HG03565 (cell line): ENCODE results near the gene VPS9D1.
A peak's percentile ranks its signal among the peaks of the same experiment; 100 is the strongest.
"Not testable (repeated sequence)": the region's sequence is repeated elsewhere in the genome, so short reads cannot be mapped to it uniquely, and the experiment has no call there.

ENCODE experiments used
- ATAC-seq: cut with Tn5 transposase; IDR thresholded peaks from one replicate; pipeline ENCODE4 v1.9.1; 2021; ENCODE audit warnings: mild to moderate bottlenecking, moderate library complexity; ENCODE audit not compliant: unreplicated experiment

VPS9D1 gene

GRCh38 chr16:89668790-89669158 lies 51.9 kb downstream of the VPS9D1 start:
- ATAC-seq, result no peak

GRCh38 chr16:89667633-89668032 lies 53.1 kb downstream of the VPS9D1 start:
- ATAC-seq, result no peak

- not testable (repeated sequence) for ATAC-seq
These were observed 53.7 kb downstream of the VPS9D1 start for GRCh38 chr16:89667000-89667399.

GRCh38 chr16:89664238-89664637 lies 56.5 kb downstream of the VPS9D1 start:
- not testable (repeated sequence) for ATAC-seq

- ATAC-seq, result no peak
These were observed 59.5 kb downstream of the VPS9D1 start for GRCh38 chr16:89661215-89661614.

- ATAC-seq, result no peak
These were observed 60.6 kb downstream of the VPS9D1 start for GRCh38 chr16:89660146-89660545.

GRCh38 chr16:89658221-89658879 lies 62.3 kb downstream of the VPS9D1 start:
- no peak for ATAC-seq

- ATAC-seq, result peak; percentile 91
These were observed 63.1 kb downstream of the VPS9D1 start, which contains the start of the genes CHMP1A and SPATA33 for GRCh38 chr16:89657442-89658220. TSS of gene CHMP1A (minus strand) at chr16:89657708. CDS start at chr16:89657588, 120 bp downstream. TSS of gene SPATA33 (plus strand) at chr16:89657836. CDS start at chr16:89657912, 76 bp downstream.
